ENCODE data around the gene HSBP1.

Gene HSBP1

GRCh38 chr16:83772806-83773205 is 35.0 kb upstream of the HSBP1 start:
- no peak for TF ChIP-seq CTCF (IDR thresholded peaks at IDR 0.05; ENCODE audit: low read depth, low read length, missing control alignments)
- H3K4me3 ChIP-seq (ENCODE audit: low read depth, low read length) = no peak overlapping the region
- no peak for DNase-seq (ENCODE audit: low read depth)

- no peak overlapping the region for H3K4me3 ChIP-seq (ENCODE audit: low read depth, low read length)
- DNase-seq (ENCODE audit: low read depth) = no peak
- TF ChIP-seq CTCF (IDR thresholded peaks at IDR 0.05; ENCODE audit: low read depth, low read length, missing control alignments) = no peak
Measured at GRCh38 chr16:83774066-83774465, 33.7 kb upstream of the HSBP1 start.

- no peak for DNase-seq (ENCODE audit: low read depth)
- H3K4me3 ChIP-seq (ENCODE audit: low read depth, low read length) = no peak overlapping the region
- no peak for TF ChIP-seq CTCF (IDR thresholded peaks at IDR 0.05; ENCODE audit: low read depth, low read length, missing control alignments)
Measured at GRCh38 chr16:83776944-83777343, 30.8 kb upstream of the HSBP1 start.

- no peak for TF ChIP-seq CTCF (IDR thresholded peaks at IDR 0.05; ENCODE audit: low read depth, low read length, missing control alignments)
- DNase-seq (ENCODE audit: low read depth) = no peak
- H3K4me3 ChIP-seq (ENCODE audit: low read depth, low read length) = no peak overlapping the region
Measured at GRCh38 chr16:83779886-83780285, 27.9 kb upstream of the HSBP1 start.

- no peak overlapping the region for H3K4me3 ChIP-seq (ENCODE audit: low read depth, low read length)
- TF ChIP-seq CTCF (IDR thresholded peaks at IDR 0.05; ENCODE audit: low read depth, low read length, missing control alignments) = no peak
- no peak for DNase-seq (ENCODE audit: low read depth)
Measured at GRCh38 chr16:83785455-83785854, 22.3 kb upstream of the HSBP1 start.

GRCh38 chr16:83789642-83790401 is 18.0 kb upstream of the HSBP1 start:
- no peak for DNase-seq (ENCODE audit: low read depth)
- H3K4me3 ChIP-seq (ENCODE audit: low read depth, low read length) = no peak overlapping the region
- TF ChIP-seq CTCF (IDR thresholded peaks at IDR 0.05; ENCODE audit: low read depth, low read length, missing control alignments) = no peak

GRCh38 chr16:83791916-83792315 is 15.9 kb upstream of the HSBP1 start:
- DNase-seq (ENCODE audit: low read depth) = no peak
- TF ChIP-seq CTCF (IDR thresholded peaks at IDR 0.05; ENCODE audit: low read depth, low read length, missing control alignments) = no peak

More at GRCh38 chr16:83791916-83792315, 15.9 kb upstream of the HSBP1 start:
- H3K4me3 ChIP-seq (ENCODE audit: low read depth, low read length) = no peak overlapping the region
